ENCODE measurements around the gene BTNL2.

GRCh38 chr6:32355018-32355417 is 52.0 kb downstream of the BTNL2 start:
- no peak for TF ChIP-seq CTCF (IDR thresholded peaks at IDR 0.05)
- TF ChIP-seq ZFX (IDR thresholded peaks at IDR 0.05; ENCODE audit: borderline replicate concordance) = no peak
